Neural cell (in vitro differentiated cells): Measurements from ENCODE around the gene PC. TPM values are rescaled to one million over a fixed set of nuclear protein-coding genes. Genes with fewer than 3 reads are reported as not detected.

Experiments
- H2AFZ ChIP-seq: fragments of 200-600, 300-800 bp; sonication (generic), shearing (Covaris generic); 2 replicates; pipeline ENCODE4 v1.6.0; 2014; ENCODE audit warnings: low read depth, mild to moderate bottlenecking, antibody characterized with exemption, low read length, moderate library complexity
- H3F3A ChIP-seq: fragments of 200-600 bp; shearing (Covaris generic); 2 replicates; pipeline ENCODE4 v1.6.1; 2016; ENCODE audit warnings: mild to moderate bottlenecking, moderate library complexity, mixed read lengths, antibody characterized with exemption, low read length; ENCODE audit not compliant: insufficient read depth, poor library complexity, severe bottlenecking
- H3K27ac ChIP-seq: fragments of 200-600, 300-800 bp; sonication (generic), shearing (Covaris generic); 2 replicates; pipeline ENCODE4 v1.5.1; 2014; ENCODE audit warnings: mild to moderate bottlenecking, low read length, moderate library complexity
- H3K27me3 ChIP-seq: fragments of 300-800, 200-600 bp; sonication (generic), shearing (Covaris generic); 2 replicates; pipeline ENCODE4 v1.6.0; 2014; ENCODE audit warnings: mild to moderate bottlenecking, low read depth, low read length, moderate library complexity; ENCODE audit not compliant: insufficient read depth
- H3K36me3 ChIP-seq: fragments of 300-800, 200-600 bp; sonication (generic), shearing (Covaris generic); 2 replicates; pipeline ENCODE4 v1.5.1; 2014; ENCODE audit warnings: mild to moderate bottlenecking, antibody characterized with exemption, low read length, moderate library complexity; ENCODE audit not compliant: insufficient read depth
- H3K4me2 ChIP-seq: fragments of 300-800, 200-600 bp; sonication (generic), shearing (Covaris generic); 2 replicates; pipeline ENCODE4 v1.6.0; 2014; ENCODE audit warnings: mild to moderate bottlenecking, low read length
- H3K4me3 ChIP-seq: fragments of 300-800, 200-600 bp; sonication (generic), shearing (Covaris generic); 2 replicates; pipeline ENCODE4 v1.5.1; 2014; ENCODE audit warnings: mild to moderate bottlenecking, low read length, moderate library complexity
- H3K79me2 ChIP-seq: fragments of 200-600 bp; shearing (Covaris generic); replicated peaks from 2 replicates; pipeline ENCODE4 v1.6.0; 2014; ENCODE audit warnings: mild to moderate bottlenecking, low read length, moderate library complexity; ENCODE audit not compliant: insufficient read depth
- H3K9ac ChIP-seq: fragments of 300-800, 200-600 bp; sonication (generic), shearing (Covaris generic); 2 replicates; pipeline ENCODE4 v1.6.1; 2016; ENCODE audit warnings: mild to moderate bottlenecking, low read length, mixed read lengths
- H3K9me2 ChIP-seq: fragments of 200-600 bp; shearing (Covaris generic); 2 replicates; pipeline ENCODE4 v1.6.1; 2016; ENCODE audit warnings: mild to moderate bottlenecking, low read length, mixed read lengths; ENCODE audit not compliant: insufficient read depth
- H3K9me3 ChIP-seq: fragments of 200-600, 300-800 bp; sonication (generic), shearing (Covaris generic); 2 replicates; pipeline ENCODE4 v1.6.1; 2016; ENCODE audit warnings: mild to moderate bottlenecking, mixed run types, low read length, moderate library complexity, mixed read lengths
- H4K20me1 ChIP-seq: fragments of 200-600 bp; shearing (Covaris generic); 2 replicates; pipeline ENCODE4 v1.6.1; 2016; ENCODE audit warnings: mild to moderate bottlenecking, mixed run types; ENCODE audit not compliant: insufficient read depth
- EP300 ChIP-seq: fragments of 450-650 bp; conservative IDR thresholded peaks from 2 replicates; pipeline ENCODE4 v1.6.1; 2014; ENCODE audit warnings: antibody characterized with exemption, mild to moderate bottlenecking, moderate library complexity; ENCODE audit not compliant: poor library complexity, severe bottlenecking
- EZH2 ChIP-seq: fragments of 200-600, 300-800 bp; shearing (Covaris generic), sonication (generic); IDR thresholded peaks from 2 replicates; pipeline ENCODE4 v1.6.1; 2014; ENCODE audit warnings: antibody characterized with exemption, low read length, borderline replicate concordance, mild to moderate bottlenecking; ENCODE audit not compliant: insufficient read depth, poor library complexity, severe bottlenecking
- MXI1 ChIP-seq: fragments of 450-650 bp; conservative IDR thresholded peaks from 2 replicates; pipeline ENCODE4 v1.6.1; 2014; ENCODE audit warnings: antibody characterized with exemption, mild to moderate bottlenecking; ENCODE audit not compliant: poor library complexity, severe bottlenecking
- POLR2AphosphoS5 ChIP-seq: IDR thresholded peaks from 2 replicates; pipeline ENCODE4 v1.6.1; 2012
- RAD21 ChIP-seq: fragments of 450-650 bp; conservative IDR thresholded peaks from 2 replicates; pipeline ENCODE4 v1.6.1; 2014; ENCODE audit warnings: antibody characterized with exemption, mild to moderate bottlenecking, moderate library complexity
- REST ChIP-seq: IDR thresholded peaks from 2 replicates; pipeline ENCODE4 v1.6.1; 2012; ENCODE audit warnings: borderline replicate concordance
- SMC3 ChIP-seq: fragments of 450-650 bp; conservative IDR thresholded peaks from 2 replicates; pipeline ENCODE4 v1.6.1; 2014; ENCODE audit warnings: antibody characterized with exemption, mild to moderate bottlenecking, moderate library complexity; ENCODE audit not compliant: poor library complexity
- TAF1 ChIP-seq: IDR thresholded peaks from 2 replicates; pipeline ENCODE4 v1.6.1; 2012; ENCODE audit warnings: low read depth
- polyA plus RNA-seq: library from polyadenylated mRNA; depleted of rRNA; stranded (reverse); fragments of >200 nt; gene quantifications from 2 replicates; pipeline ENCODE4 v1.2.3, GENCODE V29; 2014
- TF ChIP-seq, protein P1 (sequence below): fragments of 450-650 bp; IDR thresholded peaks from 2 replicates; pipeline ENCODE4 v1.5.1; 2014; ENCODE audit warnings: antibody characterized with exemption, mild to moderate bottlenecking, moderate library complexity; ENCODE audit not compliant: poor library complexity, severe bottlenecking

Gene PC
- polyA plus RNA-seq, 1 donor from 2014 or later, result 8.9 TPM

- TF ChIP-seq, protein P1, sequence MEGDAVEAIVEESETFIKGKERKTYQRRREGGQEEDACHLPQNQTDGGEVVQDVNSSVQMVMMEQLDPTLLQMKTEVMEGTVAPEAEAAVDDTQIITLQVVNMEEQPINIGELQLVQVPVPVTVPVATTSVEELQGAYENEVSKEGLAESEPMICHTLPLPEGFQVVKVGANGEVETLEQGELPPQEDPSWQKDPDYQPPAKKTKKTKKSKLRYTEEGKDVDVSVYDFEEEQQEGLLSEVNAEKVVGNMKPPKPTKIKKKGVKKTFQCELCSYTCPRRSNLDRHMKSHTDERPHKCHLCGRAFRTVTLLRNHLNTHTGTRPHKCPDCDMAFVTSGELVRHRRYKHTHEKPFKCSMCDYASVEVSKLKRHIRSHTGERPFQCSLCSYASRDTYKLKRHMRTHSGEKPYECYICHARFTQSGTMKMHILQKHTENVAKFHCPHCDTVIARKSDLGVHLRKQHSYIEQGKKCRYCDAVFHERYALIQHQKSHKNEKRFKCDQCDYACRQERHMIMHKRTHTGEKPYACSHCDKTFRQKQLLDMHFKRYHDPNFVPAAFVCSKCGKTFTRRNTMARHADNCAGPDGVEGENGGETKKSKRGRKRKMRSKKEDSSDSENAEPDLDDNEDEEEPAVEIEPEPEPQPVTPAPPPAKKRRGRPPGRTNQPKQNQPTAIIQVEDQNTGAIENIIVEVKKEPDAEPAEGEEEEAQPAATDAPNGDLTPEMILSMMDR, result no peak
- TF ChIP-seq POLR2AphosphoS5 (no peak), EZH2 (no peak), MXI1 (no peak), REST (no peak), SMC3 (no peak)
- Histone ChIP-seq H3K36me3 (no peaks in the 10 kb centered on the region), H3K4me3 (peak overlapping the region; percentile 83), H3K9me3 (no peaks in the 10 kb centered on the region), H3K27me3 (no peaks in the 10 kb centered on the region), H4K20me1 (no peaks in the 10 kb centered on the region), H3K9ac (peak overlapping the region; percentile 60), H3K4me2 (no peak overlapping the region), H3K27ac (no peak overlapping the region), H3K79me2 (no peaks in the 10 kb centered on the region), H3F3A (no peaks in the 10 kb centered on the region), H3K9me2 (no peaks in the 10 kb centered on the region), H2AFZ (no peak overlapping the region)
Measured at GRCh38 chr11:66957971-66958231, 282 bp downstream of the PC start.

DNA sequence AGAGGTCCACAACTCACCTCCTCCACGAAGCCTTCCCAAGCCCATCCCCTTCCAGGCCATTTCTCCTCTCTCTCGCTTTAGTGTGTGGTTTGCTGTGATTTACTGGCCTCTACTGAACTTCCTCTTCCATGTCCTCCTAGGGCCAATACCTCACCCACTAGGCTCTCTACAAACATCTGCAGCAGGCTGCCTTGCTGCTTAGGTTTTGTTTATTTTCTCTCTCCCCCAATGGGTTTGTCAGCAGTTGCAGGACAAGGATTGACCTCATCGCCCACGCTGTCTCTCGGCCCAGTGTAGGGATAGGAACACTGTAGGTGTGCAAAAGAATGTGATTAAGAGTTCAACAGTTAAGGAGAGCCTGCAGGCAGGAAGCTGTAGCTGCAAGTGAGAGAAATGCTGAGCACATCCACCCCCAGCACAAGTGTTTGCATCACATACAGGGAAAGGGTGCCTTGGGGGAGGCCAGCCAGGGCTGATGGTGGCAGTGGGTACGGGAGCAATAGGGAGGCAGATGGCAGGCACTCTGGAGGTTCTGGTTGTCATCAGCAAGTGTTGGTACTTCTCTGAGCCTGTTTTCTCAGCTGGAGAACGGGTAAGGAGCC lies 1.4 kb downstream of the PC start:
- no peaks in the 10 kb centered on the region for H4K20me1 ChIP-seq
- no peaks in the 10 kb centered on the region for H3K27me3 ChIP-seq
- H3K79me2 ChIP-seq, result no peaks in the 10 kb centered on the region
- H3K9me3 ChIP-seq, result no peaks in the 10 kb centered on the region
- no peaks in the 10 kb centered on the region for H3K36me3 ChIP-seq
- H3K9me2 ChIP-seq, result no peaks in the 10 kb centered on the region
- no peak overlapping the region for H3K27ac ChIP-seq
- no peak overlapping the region for H3K4me3 ChIP-seq
- H3K9ac ChIP-seq, result no peak overlapping the region
- H2AFZ ChIP-seq, result no peak overlapping the region
- H3K4me2 ChIP-seq, result no peak overlapping the region
- TF ChIP-seq, protein P1, result no peak
- no peak for TF ChIP-seq POLR2AphosphoS5
- TF ChIP-seq MXI1, result no peak
- TF ChIP-seq EZH2, result no peak
- TF ChIP-seq EP300, result no peak
- no peak for TF ChIP-seq SMC3
- TF ChIP-seq TAF1, result no peak
- TF ChIP-seq REST, result no peak
- no peak for TF ChIP-seq RAD21
- H3F3A ChIP-seq, result no peaks in the 10 kb centered on the region
